Midbrain (tissue), 1 donor: Measurements from ENCODE around the gene SKAP1.
"Not testable (repeated sequence)": the region's sequence is repeated elsewhere in the genome, so short reads cannot be mapped to it uniquely, and the experiment has no call there.

Source experiments
- DNase-seq: peaks from one replicate; lab custom pipeline; 2025; lab: John Stamatoyannopoulos, UW

The SKAP1 gene

GRCh38 chr17:48449335-48449734, 19.3 kb upstream of the SKAP1 start:
- DNase-seq: not testable (repeated sequence)

- DNase-seq: no peak
These were observed 15.2 kb upstream of the SKAP1 start for GRCh38 chr17:48445248-48445620.

GRCh38 chr17:48444516-48445247, 14.7 kb upstream of the SKAP1 start:
- DNase-seq: no peak

- DNase-seq: no peak
These were observed 13.7 kb upstream of the SKAP1 start for GRCh38 chr17:48443712-48444111.

- no peak for DNase-seq
These were observed 12.8 kb upstream of the SKAP1 start for GRCh38 chr17:48442819-48443218.

GRCh38 chr17:48441862-48442261, 11.8 kb upstream of the SKAP1 start:
- DNase-seq: no peak

- no peak for DNase-seq
These were observed 11.3 kb upstream of the SKAP1 start for GRCh38 chr17:48441231-48441711.

- no peak for DNase-seq
These were observed 10.7 kb upstream of the SKAP1 start for GRCh38 chr17:48440669-48441068.

- no peak for DNase-seq
These were observed 10.0 kb upstream of the SKAP1 start for GRCh38 chr17:48439875-48440505.

GRCh38 chr17:48439110-48439850, 9.3 kb upstream of the SKAP1 start:
- DNase-seq: no peak

GRCh38 chr17:48438516-48439061, 8.6 kb upstream of the SKAP1 start:
- no peak for DNase-seq

- no peak for DNase-seq
These were observed 3.9 kb upstream of the SKAP1 start for GRCh38 chr17:48433896-48434295.

- no peak for DNase-seq
These were observed 3.1 kb upstream of the SKAP1 start for GRCh38 chr17:48432820-48433775.

GRCh38 chr17:48429156-48429555, 858 bp downstream of the SKAP1 start:
- no peak for DNase-seq

- DNase-seq: no peak
These were observed 2.4 kb downstream of the SKAP1 start for GRCh38 chr17:48427598-48427997.

GRCh38 chr17:48426761-48427500, 3.1 kb downstream of the SKAP1 start:
- DNase-seq: no peak

GRCh38 chr17:48426019-48426665, 3.9 kb downstream of the SKAP1 start:
- no peak for DNase-seq

GRCh38 chr17:48422060-48422459, 8.0 kb downstream of the SKAP1 start:
- DNase-seq: not testable (repeated sequence)

- no peak for DNase-seq
These were observed 9.2 kb downstream of the SKAP1 start for GRCh38 chr17:48420823-48421222.

GRCh38 chr17:48416971-48417370, 13.0 kb downstream of the SKAP1 start:
- DNase-seq: no peak
